SK-N-SH (cell line): Measurements from ENCODE around the gene OR10G8. TPM values are rescaled to one million over a fixed set of nuclear protein-coding genes. Genes with fewer than 3 reads are reported as not detected.

Source experiments
- CTCF ChIA-PET: fragments of 300-600, 350-600 bp; formaldehyde crosslinking; extraction: SDS; loops from one replicate; lab custom pipeline; 2021; lab: Yijun Ruan, JAX
- POLR2A ChIA-PET: fragments of 350-600 bp; sonication (Branson Sonifier 250); formaldehyde crosslinking; extraction: SDS; loops from one replicate; lab custom pipeline; 2020; ENCODE audit warnings: antibody characterized with exemption, inconsistent platforms; lab: Yijun Ruan, JAX
- DNase-seq: peaks from one replicate; pipeline ENCODE4 v3.0.0; 2012
- H2AFZ ChIP-seq: fragments of 200-600 bp; sonication (generic); 2 replicates; pipeline ENCODE4 v1.8.1; 2016; ENCODE audit warnings: antibody characterized with exemption, mild to moderate bottlenecking, low read depth
- H3F3A ChIP-seq: fragments of 200-600 bp; sonication (generic); replicated peaks from 2 replicates; pipeline ENCODE3; 2016; ENCODE audit warnings: antibody characterized with exemption, mild to moderate bottlenecking; ENCODE audit not compliant: insufficient read depth
- H3K27ac ChIP-seq, 2 experiments: fragments of 200-500 bp in 1 of 2; fragments of 200-600 bp in 1 of 2; sonication (Bioruptor generic) in 1 of 2; sonication (generic), shearing (Covaris generic) in 1 of 2; 2 replicates each; pipeline versions ENCODE4 v1.5.1 to v1.6.1; 2014 to 2016; ENCODE audit warnings: low read depth in 2 of 2, inconsistent platforms in 1 of 2, low read length in 1 of 2, mild to moderate bottlenecking in 1 of 2, mixed read lengths in 1 of 2
- H3K27me3 ChIP-seq: fragments of 200-600 bp; sonication (generic), shearing (Covaris generic); 2 replicates; pipeline ENCODE4 v1.6.1; 2016; ENCODE audit warnings: mixed run types; ENCODE audit not compliant: insufficient read depth
- H3K36me3 ChIP-seq, 2 experiments: fragments of 200-500 bp in 1 of 2; fragments of 200-600 bp in 1 of 2; sonication (Bioruptor generic) in 1 of 2; sonication (generic) in 1 of 2; replicated peaks in 1 of 2; 2 replicates each; pipeline versions ENCODE3 to v1.5.1; 2014 to 2016; ENCODE audit warnings: low read length in 1 of 2, mild to moderate bottlenecking in 1 of 2; ENCODE audit not compliant: insufficient read depth in 2 of 2, control insufficient read depth in 1 of 2
- H3K4me1 ChIP-seq, 2 experiments: fragments of 200-500 bp in 1 of 2; fragments of 200-600 bp in 1 of 2; sonication (Bioruptor generic) in 1 of 2; sonication (generic), shearing (Covaris generic) in 1 of 2; 2 replicates each; pipeline versions ENCODE4 v1.5.1 to v1.6.1; 2014 to 2016; ENCODE audit warnings: low read depth in 1 of 2, low read length in 1 of 2, mixed run types in 1 of 2; ENCODE audit not compliant: insufficient read depth in 2 of 2, control insufficient read depth in 1 of 2
- H3K4me2 ChIP-seq: fragments of 200-600 bp; sonication (generic), shearing (Covaris generic); 2 replicates; pipeline ENCODE4 v1.6.1; 2017; ENCODE audit warnings: mixed run types
- H3K4me3 ChIP-seq, 2 experiments: fragments of 200-500 bp in 1 of 2; fragments of 200-600 bp in 1 of 2; sonication (Bioruptor generic) in 1 of 2; sonication (generic), shearing (Covaris generic) in 1 of 2; 2 replicates each; pipeline versions ENCODE4 v1.5.1 to v1.8.1; 2014 to 2016; ENCODE audit warnings: low read depth in 2 of 2, inconsistent platforms in 1 of 2, low read length in 1 of 2, mild to moderate bottlenecking in 1 of 2, mixed read lengths in 1 of 2, moderate library complexity in 1 of 2
- H3K79me2 ChIP-seq: fragments of 200-600 bp; sonication (generic); 2 replicates; pipeline ENCODE4 v1.8.1; 2017; ENCODE audit warnings: mild to moderate bottlenecking; ENCODE audit not compliant: insufficient read depth
- H3K9ac ChIP-seq: fragments of 200-600 bp; sonication (generic); 2 replicates; pipeline ENCODE4 v1.6.1; 2017; ENCODE audit warnings: mixed run types
- H3K9me2 ChIP-seq: fragments of 200-600 bp; sonication (generic); 2 replicates; pipeline ENCODE4 v1.6.1; 2017; ENCODE audit warnings: mixed run types
- H3K9me3 ChIP-seq: fragments of 200-600 bp; sonication (generic); 2 replicates; pipeline ENCODE4 v1.6.1; 2017; ENCODE audit warnings: mixed run types, mild to moderate bottlenecking, moderate library complexity
- H4K20me1 ChIP-seq: fragments of 200-600 bp; sonication (generic); 2 replicates; pipeline ENCODE4 v1.6.1; 2017; ENCODE audit warnings: mild to moderate bottlenecking, mixed run types; ENCODE audit not compliant: insufficient read depth
- CTCF ChIP-seq: fragments of 200-600 bp; sonication (generic); IDR thresholded peaks from 2 replicates; pipeline ENCODE4 v1.6.1; 2017; ENCODE audit warnings: antibody characterized with exemption, mild to moderate bottlenecking, moderate library complexity
- EP300 ChIP-seq, 2 experiments: IDR thresholded peaks; 2 replicates each; pipeline versions ENCODE4 v1.4.0 to v1.6.1; 2012; ENCODE audit warnings: borderline replicate concordance in 1 of 2, low read depth in 1 of 2, low read length in 1 of 2
- EZH2phosphoT487 ChIP-seq: fragments of 200-600 bp; sonication (generic); IDR thresholded peaks from 2 replicates; pipeline ENCODE4 v1.6.1; 2017; ENCODE audit warnings: low read depth, mixed run types, mild to moderate bottlenecking, antibody characterized with exemption, moderate library complexity, borderline replicate concordance
- FOSL2 ChIP-seq: IDR thresholded peaks from 2 replicates; pipeline ENCODE4 v1.4.0; 2012; ENCODE audit warnings: low read depth, mild to moderate bottlenecking, moderate library complexity, borderline replicate concordance
- FOXM1 ChIP-seq: IDR thresholded peaks from 2 replicates; pipeline ENCODE4 v1.4.0; 2012; ENCODE audit warnings: low read depth, mild to moderate bottlenecking
- GABPA ChIP-seq: IDR thresholded peaks from 2 replicates; pipeline ENCODE4 v1.4.0; 2012; ENCODE audit warnings: low read depth, mild to moderate bottlenecking
- GATA2 ChIP-seq: sonication (generic); formaldehyde crosslinking; IDR thresholded peaks from 2 replicates; pipeline ENCODE4 v1.5.0; 2020; ENCODE audit warnings: mild to moderate bottlenecking, missing genetic modification reagents
- IRF3 ChIP-seq: fragments of 150-350 bp; IDR thresholded peaks from 2 replicates; pipeline ENCODE4 v1.6.1; 2016; ENCODE audit warnings: mild to moderate bottlenecking, low read depth, low read length
- JUND ChIP-seq: IDR thresholded peaks from 2 replicates; pipeline ENCODE4 v1.4.0; 2012
- MAX ChIP-seq: IDR thresholded peaks from 2 replicates; pipeline ENCODE4 v1.4.0; 2012; ENCODE audit warnings: low read depth
- MEF2A ChIP-seq: IDR thresholded peaks from 2 replicates; pipeline ENCODE4 v1.4.0; 2012; ENCODE audit warnings: low read depth, borderline replicate concordance
- NRF1 ChIP-seq: IDR thresholded peaks from 2 replicates; pipeline ENCODE4 v1.6.1; 2012; ENCODE audit warnings: low read depth, mild to moderate bottlenecking, low read length
- RCOR1 ChIP-seq: fragments of 150-350 bp; IDR thresholded peaks from 2 replicates; pipeline ENCODE4 v1.6.1; 2017; ENCODE audit warnings: antibody characterized with exemption, low read length
- RFX5 ChIP-seq: IDR thresholded peaks from 2 replicates; pipeline ENCODE4 v1.6.1; 2012; ENCODE audit warnings: mild to moderate bottlenecking, improper control_type of control experiment, low read length
- RXRA ChIP-seq: IDR thresholded peaks from 2 replicates; pipeline ENCODE4 v1.4.0; 2012; ENCODE audit warnings: low read depth, mild to moderate bottlenecking, borderline replicate concordance
- SIN3A ChIP-seq: IDR thresholded peaks from 2 replicates; pipeline ENCODE4 v1.6.1; 2012; ENCODE audit warnings: low read depth, mild to moderate bottlenecking, low read length, moderate library complexity, borderline replicate concordance
- SMC3 ChIP-seq: IDR thresholded peaks from 2 replicates; pipeline ENCODE4 v1.6.1; 2012; ENCODE audit warnings: low read depth, low read length, improper control_type of control experiment
- TCF12 ChIP-seq: IDR thresholded peaks from 2 replicates; pipeline ENCODE4 v1.4.0; 2012
- TEAD4 ChIP-seq: IDR thresholded peaks from 2 replicates; pipeline ENCODE4 v1.4.0; 2012; ENCODE audit warnings: mild to moderate bottlenecking, borderline replicate concordance; ENCODE audit not compliant: insufficient read depth
- USF1 ChIP-seq: IDR thresholded peaks from 2 replicates; pipeline ENCODE4 v1.4.0; 2012; ENCODE audit warnings: low read depth, borderline replicate concordance
- USF2 ChIP-seq: fragments of 150-350 bp; IDR thresholded peaks from 2 replicates; pipeline ENCODE4 v1.6.1; 2017; ENCODE audit warnings: antibody characterized with exemption, low read length, low read depth, borderline replicate concordance
- WGBS: methylation state at CpG from one replicate; pipeline ENCODE4 v1.1.6; 2017; ENCODE audit warnings: low lambda C conversion rate; 5-methylcytosine and 5-hydroxymethylcytosine counted together
- polyA plus RNA-seq, 3 experiments: library from polyadenylated mRNA; depleted of rRNA; stranded (reverse); fragments of >200 nt; gene quantifications; 2 replicates each; pipeline ENCODE4 v1.2.3, GENCODE V29; 2012

Gene OR10G8
- polyA plus RNA-seq, 1 of the 3 experiments (the other 2 are of a cell fraction): not detected

GRCh38 chr11:124072147-124072546, 45.5 kb downstream of the OR10G8 start:
- no peak overlapping the region for H2AFZ ChIP-seq
- no peak overlapping the region for H3K4me3 ChIP-seq
- no peaks in the 10 kb centered on the region for H3K36me3 ChIP-seq
- TF ChIP-seq IRF3: no peak
- TF ChIP-seq RCOR1: no peak
- no peaks in the 10 kb centered on the region for H4K20me1 ChIP-seq
- ChIA-PET POLR2A (no interaction called here), CTCF (interaction anchor here (0.7 to 9.5 kb wide), 28 partner anchors 9 to 529 kb away, joined by 3 to 247 read pairs (median 4); no protein-coding TSS in a partner anchor)
- no peaks in the 10 kb centered on the region for H3K79me2 ChIP-seq
- no peaks in the 10 kb centered on the region for H3K9me3 ChIP-seq
- no peaks in the 10 kb centered on the region for H3K9me2 ChIP-seq
- no peaks in the 10 kb centered on the region for H3F3A ChIP-seq
- DNase-seq: no peak
- WGBS: 70% methylated on average over 8 of the region's 8 CpGs
- no peak overlapping the region for H3K4me2 ChIP-seq
- H3K27ac ChIP-seq: no peak overlapping the region
- peaks cover 0 to 5% of the 10 kb centered on the region in 2 experiments; a peak in 2 of 4 replicates for H3K4me1 ChIP-seq
- no peak overlapping the region for H3K9ac ChIP-seq
- H3K27me3 ChIP-seq: peaks cover 15% of the 10 kb centered on the region; the same call in 1 of the 2 replicates

- peaks cover 0 to 5% of the 10 kb centered on the region in 2 experiments; a peak in 2 of 4 replicates for H3K4me1 ChIP-seq
- H3K4me3 ChIP-seq: no peak overlapping the region
- no peaks in the 10 kb centered on the region for H3K9me2 ChIP-seq
- H3K9ac ChIP-seq: no peak overlapping the region
- H3K79me2 ChIP-seq: no peaks in the 10 kb centered on the region
- no peaks in the 10 kb centered on the region for H3F3A ChIP-seq
- no peak overlapping the region for H3K4me2 ChIP-seq
- H3K9me3 ChIP-seq: no peaks in the 10 kb centered on the region
- no peaks in the 10 kb centered on the region for H4K20me1 ChIP-seq
- CTCF ChIA-PET: interaction anchor here (9.5 kb wide), 1 partner anchor 118 kb away, joined by 247 read pairs; no protein-coding TSS in a partner anchor
- WGBS: 83% methylated on average over 4 of the region's 5 CpGs
- DNase-seq: no peak
- no peak overlapping the region for H2AFZ ChIP-seq
- H3K27me3 ChIP-seq: peaks cover 24% of the 10 kb centered on the region; the same call in 1 of the 2 replicates
- no peaks in the 10 kb centered on the region for H3K36me3 ChIP-seq
- no peak overlapping the region for H3K27ac ChIP-seq
- POLR2A ChIA-PET: no interaction called here
- TF ChIP-seq TCF12 (no peak), GATA2 (CRISPR knock-in tag) (no peak), RCOR1 (no peak), EP300 (IDR thresholded peaks at IDR 0.05; ENCODE audit: borderline replicate concordance in 1 of 2, low read depth in 1 of 2, low read length in 1 of 2) (no peak), USF2 (no peak), RXRA (no peak), MAX (no peak), FOSL2 (no peak), SMC3 (no peak), FOXM1 (no peak), TEAD4 (no peak), CTCF (no peak), JUND (no peak), EZH2phosphoT487 (no peak), USF1 (no peak), MEF2A (no peak), SIN3A (no peak), RFX5 (no peak), GABPA (no peak), NRF1 (no peak)
Observed at GRCh38 chr11:124074554-124074953, 48.0 kb downstream of the OR10G8 start.
